Liver (tissue), 3 donors: ENCODE measurements around the gene NKRF.

Experiments
- CTCF ChIP-seq: fragments of 150-350 bp; IDR thresholded peaks from 2 replicates; pipeline ENCODE4 v1.5.1; 2017; ENCODE audit warnings: improper control_type of control experiment, low read depth, low read length; ENCODE audit not compliant: missing input control
- EGR1 ChIP-seq, 2 donors: IDR thresholded peaks; 2 replicates each; pipeline ENCODE4 v1.6.1; 2016 to 2018; ENCODE audit warnings: antibody characterized with exemption in 2 of 2, low read depth in 2 of 2
- GABPA ChIP-seq, 2 donors: IDR thresholded peaks in 1 of 2; conservative IDR thresholded peaks in 1 of 2; 2 replicates each; pipeline ENCODE4 v1.6.1; 2016; ENCODE audit warnings: antibody characterized with exemption in 2 of 2, mild to moderate bottlenecking in 1 of 2, moderate library complexity in 1 of 2
- JUND ChIP-seq, 2 donors: IDR thresholded peaks; 2 replicates each; pipeline ENCODE4 v1.6.1; 2016; ENCODE audit warnings: antibody characterized with exemption in 2 of 2
- REST ChIP-seq: IDR thresholded peaks from 2 replicates; pipeline ENCODE4 v1.6.1; 2016; ENCODE audit warnings: antibody characterized with exemption, mild to moderate bottlenecking
- RXRA ChIP-seq, 2 donors: IDR thresholded peaks; 2 replicates each; pipeline ENCODE4 v1.6.1; 2017 to 2018; ENCODE audit warnings: antibody characterized with exemption in 2 of 2, mild to moderate bottlenecking in 1 of 2
- SP1 ChIP-seq: IDR thresholded peaks from 2 replicates; pipeline ENCODE4 v1.6.1; 2018; ENCODE audit warnings: antibody characterized with exemption, mild to moderate bottlenecking
- YY1 ChIP-seq: IDR thresholded peaks from 2 replicates; pipeline ENCODE4 v1.6.1; 2016; ENCODE audit warnings: antibody characterized with exemption, mild to moderate bottlenecking
- ZBTB33 ChIP-seq: IDR thresholded peaks from 2 replicates; pipeline ENCODE4 v1.6.1; 2016; ENCODE audit warnings: antibody characterized with exemption
- donor health status: healthy.
- donor health status: healthy.

- TF ChIP-seq JUND (IDR thresholded peaks at IDR 0.05): no peak
- no peak for TF ChIP-seq CTCF
- TF ChIP-seq YY1: no peak
- no peak for TF ChIP-seq REST
- no peak for TF ChIP-seq ZBTB33
- TF ChIP-seq SP1: no peak
- TF ChIP-seq GABPA (IDR thresholded peaks at IDR 0.05 in 1 of 2, conservative IDR thresholded peaks at IDR 0.05 in 1 of 2): no peak
- TF ChIP-seq EGR1 (IDR thresholded peaks at IDR 0.05; ENCODE audit: low read depth in 2 of 2): no peak
- TF ChIP-seq RXRA (IDR thresholded peaks at IDR 0.05): no peak
Measured at GRCh38 chrX:119654112-119654531, 47.9 kb upstream of the NKRF start.
